MM.1S (cell line): ENCODE measurements around the gene COA5.

Experiments used
- DNase-seq: peaks from one replicate; pipeline ENCODE4 v3.0.0-alpha.2; 2015
- H2AFZ ChIP-seq: fragments of 300-600 bp; sonication (generic); 2 replicates; pipeline ENCODE4 v1.6.0; 2016; ENCODE audit warnings: antibody characterized with exemption, low read length
- H3F3A ChIP-seq: fragments of 300-600 bp; sonication (generic); 2 replicates; pipeline ENCODE4 v1.6.1; 2016; ENCODE audit warnings: mild to moderate bottlenecking, antibody characterized with exemption, low read length, moderate library complexity, mixed read lengths; ENCODE audit not compliant: insufficient read depth
- H3K27ac ChIP-seq: fragments of 300-600 bp; sonication (generic); 2 replicates; pipeline ENCODE4 v1.5.1; 2016; ENCODE audit warnings: mild to moderate bottlenecking, low read length
- H3K27me3 ChIP-seq: fragments of 300-600 bp; sonication (generic); replicated peaks from 2 replicates; pipeline ENCODE4 v1.6.0; 2016; ENCODE audit warnings: low read length; ENCODE audit not compliant: insufficient read depth
- H3K36me3 ChIP-seq: fragments of 300-600 bp; sonication (generic); replicated peaks from 2 replicates; pipeline ENCODE4 v1.6.1; 2016; ENCODE audit warnings: mild to moderate bottlenecking, low read length, mixed read lengths; ENCODE audit not compliant: insufficient read depth
- H3K4me1 ChIP-seq: fragments of 300-600 bp; sonication (generic); 2 replicates; pipeline ENCODE4 v1.6.1; 2016; ENCODE audit warnings: low read length, mixed read lengths
- H3K4me2 ChIP-seq: fragments of 300-600 bp; sonication (generic); 2 replicates; pipeline ENCODE4 v1.6.0; 2016; ENCODE audit warnings: low read depth, low read length
- H3K4me3 ChIP-seq: fragments of 300-600 bp; sonication (generic); 2 replicates; pipeline ENCODE4 v1.5.1; 2016; ENCODE audit warnings: low read length, mixed read lengths
- H3K79me2 ChIP-seq: fragments of 300-600 bp; sonication (generic); 2 replicates; pipeline ENCODE4 v1.6.1; 2016; ENCODE audit warnings: mixed run types, low read length, mixed read lengths
- H3K9ac ChIP-seq: fragments of 300-600 bp; sonication (generic); 2 replicates; pipeline ENCODE4 v1.6.1; 2016; ENCODE audit warnings: low read length, mixed read lengths
- H3K9me2 ChIP-seq: fragments of 300-600 bp; sonication (generic); replicated peaks from 2 replicates; pipeline ENCODE4 v1.6.1; 2016; ENCODE audit warnings: mild to moderate bottlenecking, low read length, mixed read lengths; ENCODE audit not compliant: insufficient read depth
- H3K9me3 ChIP-seq: fragments of 300-600 bp; sonication (generic); replicated peaks from 2 replicates; pipeline ENCODE4 v1.6.1; 2016; ENCODE audit warnings: mild to moderate bottlenecking, low read length, mixed read lengths; ENCODE audit not compliant: insufficient read depth
- H4K20me1 ChIP-seq: fragments of 300-600 bp; sonication (generic); 2 replicates; pipeline ENCODE4 v1.6.1; 2016; ENCODE audit warnings: mild to moderate bottlenecking, low read length, moderate library complexity, mixed read lengths; ENCODE audit not compliant: insufficient read depth
- CTCF ChIP-seq: fragments of 300-600 bp; sonication (generic); IDR thresholded peaks from 2 replicates; pipeline ENCODE4 v1.5.1; 2016; ENCODE audit warnings: antibody characterized with exemption, low read length, mixed read lengths
- EZH2 ChIP-seq: fragments of 300-600 bp; sonication (generic); optimal IDR thresholded peaks from 2 replicates; pipeline ENCODE3; 2017; ENCODE audit warnings: low read depth, mild to moderate bottlenecking, antibody characterized with exemption, low read length, mixed read lengths
- EZH2phosphoT487 ChIP-seq: fragments of 300-600 bp; sonication (generic); IDR thresholded peaks from 2 replicates; pipeline ENCODE4 v1.6.1; 2018; ENCODE audit warnings: antibody characterized with exemption, low read length

COA5 gene

GRCh38 chr2:98608116-98608961 is at the start of gene COA5, which contains the start of gene UNC50:
TSS of gene COA5 (minus strand) at chr2:98608512. CDS start at chr2:98608405, 107 bp downstream.
TSS of gene UNC50 (plus strand) at chr2:98608589. CDS start at chr2:98609760, 1,171 bp downstream.
- Histone ChIP-seq H4K20me1 (no peaks in the 10 kb centered on the region), H3K4me1 (peaks cover 13% of the 10 kb centered on the region), H3K36me3 (no peaks in the 10 kb centered on the region; the same call in 1 of the 2 replicates), H3K9me2 (no peaks in the 10 kb centered on the region), H3K4me3 (peak within 1 kb of the TSS; percentile 98), H3K79me2 (peaks cover 50% of the 10 kb centered on the region), H3F3A (peaks cover 10% of the 10 kb centered on the region), H3K9me3 (no peaks in the 10 kb centered on the region), H2AFZ (peak within 1 kb of the TSS; percentile 77), H3K27ac (peak within 1 kb of the TSS; percentile 76), H3K4me2 (peak within 1 kb of the TSS; percentile 85), H3K27me3 (no peaks in the 10 kb centered on the region), H3K9ac (peak within 1 kb of the TSS; percentile 97)
- no peak for TF ChIP-seq EZH2
- no peak for TF ChIP-seq CTCF
- TF ChIP-seq EZH2phosphoT487: no peak
- peak; percentile 93 for DNase-seq

- no peaks in the 10 kb centered on the region for H3K36me3 ChIP-seq
- DNase-seq: no peak
- TF ChIP-seq EZH2phosphoT487 (no peak), CTCF (no peak), EZH2 (no peak)
These were observed 48.5 kb upstream of the COA5 start for GRCh38 chr2:98656800-98657199.

GRCh38 chr2:98654699-98655495 is 46.6 kb upstream of the COA5 start:
- Histone ChIP-seq H3F3A (no peaks in the 10 kb centered on the region), H3K27me3 (no peaks in the 10 kb centered on the region), H3K4me1 (no peaks in the 10 kb centered on the region), H3K4me2 (no peak overlapping the region), H4K20me1 (no peaks in the 10 kb centered on the region), H3K36me3 (no peaks in the 10 kb centered on the region), H3K9me3 (no peaks in the 10 kb centered on the region), H3K27ac (no peak overlapping the region), H2AFZ (no peak overlapping the region), H3K79me2 (no peaks in the 10 kb centered on the region), H3K9ac (no peak overlapping the region), H3K9me2 (no peaks in the 10 kb centered on the region), H3K4me3 (no peak overlapping the region)
- no peak for DNase-seq
- no peak for TF ChIP-seq CTCF
- no peak for TF ChIP-seq EZH2
- TF ChIP-seq EZH2phosphoT487: no peak

More at GRCh38 chr2:98656800-98657199, 48.5 kb upstream of the COA5 start:
- Histone ChIP-seq H3K27ac (no peak overlapping the region), H3F3A (no peaks in the 10 kb centered on the region), H4K20me1 (no peaks in the 10 kb centered on the region), H3K9ac (no peak overlapping the region), H3K4me2 (no peak overlapping the region), H3K4me3 (no peak overlapping the region), H3K9me3 (no peaks in the 10 kb centered on the region), H3K9me2 (no peaks in the 10 kb centered on the region), H3K4me1 (no peaks in the 10 kb centered on the region), H2AFZ (no peak overlapping the region), H3K79me2 (no peaks in the 10 kb centered on the region), H3K27me3 (no peaks in the 10 kb centered on the region)
